Caco-2 (cell line): ENCODE measurements around the gene NEUROD1. TPM values are rescaled to one million over a fixed set of nuclear protein-coding genes. Genes with fewer than 3 reads are reported as not detected.

Source experiments
- BruUV-seq: library from RNA; stranded (reverse); fragments of 400-500 nt; replicated peaks from 2 replicates; lab custom pipeline; 2021; lab: Mats Ljungman, UMichigan
- CTCF ChIA-PET: fragments of 300-600 bp; sonication (Branson Sonifier 250); formaldehyde crosslinking; loops from one replicate; lab custom pipeline; 2022; ENCODE audit warnings: antibody characterized with exemption; lab: Charles Lee
- POLR2A ChIA-PET: fragments of 300-600 bp; sonication (Branson Sonifier 250); formaldehyde crosslinking; loops from one replicate; lab custom pipeline; 2022; ENCODE audit warnings: antibody characterized with exemption; lab: Charles Lee
- DNase-seq, 2 experiments: peaks; one replicate each; pipeline versions ENCODE4 v3.0.0 to v3.0.0-alpha.2; 2020 to 2022
- H3K27me3 ChIP-seq: replicated peaks from 2 replicates; pipeline ENCODE4 v1.6.0; 2011; ENCODE audit warnings: low read length; ENCODE audit not compliant: control insufficient read depth, insufficient read depth
- H3K36me3 ChIP-seq: 2 replicates; pipeline ENCODE4 v1.5.1; 2011; ENCODE audit warnings: low read length; ENCODE audit not compliant: control insufficient read depth, insufficient read depth
- H3K4me1 ChIP-seq: fragments of 250-450 bp; sonication (Bioruptor Pico); 2 replicates; pipeline ENCODE4 v1.5.1; 2020; ENCODE audit warnings: mild to moderate bottlenecking
- H3K4me3 ChIP-seq: 2 replicates; pipeline ENCODE4 v1.5.1; 2011; ENCODE audit warnings: low read depth, mild to moderate bottlenecking, control low read depth, low read length
- H3K9me3 ChIP-seq: fragments of 250-450 bp; sonication (Bioruptor Pico); 2 replicates; pipeline ENCODE4 v1.5.1; 2020; ENCODE audit warnings: mild to moderate bottlenecking, moderate library complexity
- H3K27ac Mint-ChIP-seq: one replicate; pipeline ENCODE4 v1.8.0; 2022; ENCODE audit warnings: mixed read lengths; ENCODE audit not compliant: unreplicated experiment
- H3K27me3 Mint-ChIP-seq: one replicate; pipeline ENCODE4 v1.8.0; 2022; ENCODE audit warnings: mixed read lengths; ENCODE audit not compliant: insufficient read depth, unreplicated experiment
- H3K36me3 Mint-ChIP-seq: one replicate; pipeline ENCODE4 v1.8.0; 2022; ENCODE audit warnings: mild to moderate bottlenecking, mixed read lengths; ENCODE audit not compliant: insufficient read depth, unreplicated experiment
- H3K4me1 Mint-ChIP-seq: one replicate; pipeline ENCODE4 v1.8.0; 2022; ENCODE audit warnings: low read depth, mixed read lengths; ENCODE audit not compliant: unreplicated experiment
- H3K4me3 Mint-ChIP-seq: one replicate; pipeline ENCODE4 v1.8.0; 2022; ENCODE audit warnings: mild to moderate bottlenecking, moderate library complexity, mixed read lengths; ENCODE audit not compliant: unreplicated experiment
- H3K9me3 Mint-ChIP-seq: one replicate; pipeline ENCODE4 v1.8.0; 2022; ENCODE audit warnings: mixed read lengths; ENCODE audit not compliant: unreplicated experiment
- intact Hi-C: fragments of 100-400 bp; cut with micrococcal nuclease; formaldehyde crosslinking; loops from one replicate; pipeline ENCODE4 v1.10.0; 2022; ENCODE audit not compliant: unreplicated experiment
- total RNA-seq: library from RNA; stranded (reverse); gene quantifications from 2 replicates; pipeline ENCODE4 v1.2.3, GENCODE V29; 2022
- TF ChIP-seq, protein P1 (sequence below), 2 experiments: fragments of 200-600 bp in 1 of 2; IDR thresholded peaks; 1 replicate in 1 of 2; 2 replicates in 1 of 2; pipeline versions ENCODE4 v1.5.1 to v1.8.0; 2011 to 2022; ENCODE audit warnings: antibody characterized with exemption in 1 of 2, control low read depth in 1 of 2, inconsistent platforms in 1 of 2, low read depth in 1 of 2, low read length in 1 of 2, mild to moderate bottlenecking in 1 of 2, moderate library complexity in 1 of 2; ENCODE audit not compliant: insufficient read depth in 1 of 2, severe bottlenecking in 1 of 2, unreplicated experiment in 1 of 2

NEUROD1 gene
- total RNA-seq, 1 experiment from 2014 or later = not detected

DNA sequence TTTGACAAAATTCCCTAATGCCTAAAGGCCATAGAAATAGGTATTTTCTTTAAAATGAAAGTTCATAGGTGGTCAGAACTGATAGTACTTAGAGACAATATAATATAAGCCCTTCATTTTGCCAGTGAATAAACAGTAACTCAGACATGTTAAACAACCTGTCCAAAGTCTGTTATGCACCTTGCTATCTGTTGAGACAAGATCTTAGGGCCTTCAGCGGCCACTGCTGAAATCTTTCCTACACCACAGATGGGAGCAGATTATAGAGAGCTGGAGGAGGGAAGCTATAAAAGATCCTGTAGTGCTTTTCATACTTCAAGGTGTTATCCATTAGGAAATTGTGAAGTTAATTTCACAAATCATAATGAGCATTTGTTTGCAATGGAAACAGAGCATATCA lies 37.2 kb downstream of the NEUROD1 start:
- no peak for DNase-seq
- POLR2A ChIA-PET = no interaction called here
- H3K4me1 Mint-ChIP-seq = no peaks in the 10 kb centered on the region
- TF ChIP-seq, protein P1, sequence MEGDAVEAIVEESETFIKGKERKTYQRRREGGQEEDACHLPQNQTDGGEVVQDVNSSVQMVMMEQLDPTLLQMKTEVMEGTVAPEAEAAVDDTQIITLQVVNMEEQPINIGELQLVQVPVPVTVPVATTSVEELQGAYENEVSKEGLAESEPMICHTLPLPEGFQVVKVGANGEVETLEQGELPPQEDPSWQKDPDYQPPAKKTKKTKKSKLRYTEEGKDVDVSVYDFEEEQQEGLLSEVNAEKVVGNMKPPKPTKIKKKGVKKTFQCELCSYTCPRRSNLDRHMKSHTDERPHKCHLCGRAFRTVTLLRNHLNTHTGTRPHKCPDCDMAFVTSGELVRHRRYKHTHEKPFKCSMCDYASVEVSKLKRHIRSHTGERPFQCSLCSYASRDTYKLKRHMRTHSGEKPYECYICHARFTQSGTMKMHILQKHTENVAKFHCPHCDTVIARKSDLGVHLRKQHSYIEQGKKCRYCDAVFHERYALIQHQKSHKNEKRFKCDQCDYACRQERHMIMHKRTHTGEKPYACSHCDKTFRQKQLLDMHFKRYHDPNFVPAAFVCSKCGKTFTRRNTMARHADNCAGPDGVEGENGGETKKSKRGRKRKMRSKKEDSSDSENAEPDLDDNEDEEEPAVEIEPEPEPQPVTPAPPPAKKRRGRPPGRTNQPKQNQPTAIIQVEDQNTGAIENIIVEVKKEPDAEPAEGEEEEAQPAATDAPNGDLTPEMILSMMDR (IDR thresholded peaks at IDR 0.05; ENCODE audit: insufficient read depth in 1 of 2, low read depth in 1 of 2, low read length in 1 of 2, severe bottlenecking in 1 of 2, unreplicated experiment in 1 of 2) = no peak
- H3K4me3 Mint-ChIP-seq = no peak overlapping the region
- intact Hi-C loops = no loop called here
- CTCF ChIA-PET = interaction anchor here (1.0 kb wide), 1 partner anchor 70 kb away, joined by 3 read pairs; no protein-coding TSS in a partner anchor
- H3K27me3 ChIP-seq = no peaks in the 10 kb centered on the region
- H3K4me3 ChIP-seq = no peak overlapping the region
- H3K4me1 ChIP-seq = no peaks in the 10 kb centered on the region
- peaks cover 10% of the 10 kb centered on the region for H3K27me3 Mint-ChIP-seq
- H3K9me3 ChIP-seq = no peaks in the 10 kb centered on the region
- no peaks in the 10 kb centered on the region for H3K36me3 Mint-ChIP-seq
- H3K36me3 ChIP-seq = no peaks in the 10 kb centered on the region
- H3K27ac Mint-ChIP-seq = no peak overlapping the region
- no TSS peak for BruUV-seq
- peaks cover 8% of the 10 kb centered on the region for H3K9me3 Mint-ChIP-seq

DNA sequence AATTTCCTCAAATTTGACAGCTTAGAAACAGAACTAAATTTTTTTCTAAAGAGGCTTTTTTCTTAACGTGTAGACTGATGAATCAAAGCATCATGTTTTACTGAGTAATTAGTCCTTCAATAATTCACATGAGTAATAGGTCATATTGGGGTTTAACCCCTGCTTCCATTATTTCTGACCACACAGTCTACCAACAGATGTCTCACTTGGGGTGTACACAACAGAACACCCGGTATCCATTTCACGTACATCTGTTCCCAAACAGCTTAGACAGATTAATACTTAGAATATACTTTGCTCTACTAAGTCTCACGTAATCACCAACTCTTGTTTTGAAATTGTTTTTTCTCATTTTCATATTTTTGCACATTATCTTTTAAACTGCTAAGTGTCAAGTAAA lies 38.2 kb downstream of the NEUROD1 start:
- CTCF ChIA-PET = no interaction called here
- Histone ChIP-seq H3K27me3 (no peaks in the 10 kb centered on the region), H3K9me3 (no peaks in the 10 kb centered on the region), H3K36me3 (no peaks in the 10 kb centered on the region), H3K4me3 (no peak overlapping the region), H3K4me1 (no peaks in the 10 kb centered on the region)
- POLR2A ChIA-PET = no interaction called here
- no TSS peak for BruUV-seq
- H3K36me3 Mint-ChIP-seq = no peaks in the 10 kb centered on the region
- TF ChIP-seq, protein P1 (IDR thresholded peaks at IDR 0.05; ENCODE audit: insufficient read depth in 1 of 2, low read depth in 1 of 2, low read length in 1 of 2, severe bottlenecking in 1 of 2, unreplicated experiment in 1 of 2) = no peak
- H3K9me3 Mint-ChIP-seq = peaks cover 8% of the 10 kb centered on the region
- DNase-seq = no peak
- intact Hi-C loops = no loop called here
- H3K4me3 Mint-ChIP-seq = no peak overlapping the region
- H3K4me1 Mint-ChIP-seq = no peaks in the 10 kb centered on the region
- no peak overlapping the region for H3K27ac Mint-ChIP-seq
- peaks cover 7% of the 10 kb centered on the region for H3K27me3 Mint-ChIP-seq

GRCh38 chr2:181639686-181640085 lies 40.6 kb downstream of the NEUROD1 start:
- H3K4me3 ChIP-seq = no peak overlapping the region
- no peaks in the 10 kb centered on the region for H3K4me1 ChIP-seq
- H3K27ac Mint-ChIP-seq = no peak overlapping the region
- no peaks in the 10 kb centered on the region for H3K4me1 Mint-ChIP-seq
- no peaks in the 10 kb centered on the region for H3K27me3 ChIP-seq
- no peaks in the 10 kb centered on the region for H3K9me3 Mint-ChIP-seq
- no peak overlapping the region for H3K4me3 Mint-ChIP-seq
- ChIA-PET POLR2A (no interaction called here), CTCF (no interaction called here)
- no peaks in the 10 kb centered on the region for H3K9me3 ChIP-seq
- intact Hi-C loops = no loop called here
- TF ChIP-seq, protein P1 (IDR thresholded peaks at IDR 0.05; ENCODE audit: insufficient read depth in 1 of 2, low read depth in 1 of 2, low read length in 1 of 2, severe bottlenecking in 1 of 2, unreplicated experiment in 1 of 2) = no peak
- peaks cover 6% of the 10 kb centered on the region for H3K27me3 Mint-ChIP-seq
- no peak for DNase-seq
- no peaks in the 10 kb centered on the region for H3K36me3 ChIP-seq
- BruUV-seq = no TSS peak
- H3K36me3 Mint-ChIP-seq = no peaks in the 10 kb centered on the region
